GM21717 (cell line): Measurements from ENCODE around the gene NANOS2.

Source experiments
- ATAC-seq: cut with Tn5 transposase; IDR thresholded peaks from one replicate; pipeline ENCODE4 v1.9.1; 2021; ENCODE audit warnings: mild to moderate bottlenecking, moderate library complexity; ENCODE audit not compliant: unreplicated experiment

NANOS2 gene

DNA sequence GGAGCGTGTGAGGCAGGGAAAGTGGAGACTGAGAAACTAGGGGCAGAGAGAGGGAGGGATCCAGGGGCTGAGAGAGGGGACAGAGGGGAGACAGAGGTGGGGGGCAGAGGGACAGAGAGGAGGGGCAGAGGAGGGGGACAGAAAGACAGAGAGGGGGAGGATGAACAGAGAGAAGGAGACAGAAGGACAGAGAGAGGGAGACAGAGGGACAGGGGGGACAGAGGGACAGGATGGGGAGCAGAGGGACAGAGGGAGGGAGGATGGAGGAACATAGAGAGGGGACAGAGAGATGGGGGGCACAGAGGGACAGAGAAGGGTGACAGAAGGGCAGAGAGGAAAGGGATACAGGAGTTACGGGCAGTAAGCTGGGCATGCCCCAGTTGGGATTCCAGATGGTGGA, 14.7 kb upstream of the NANOS2 start:
- no peak for ATAC-seq

GRCh38 chr19:45927565-45928261, 13.1 kb upstream of the NANOS2 start:
- no peak for ATAC-seq

GRCh38 chr19:45924891-45925447, 10.4 kb upstream of the NANOS2 start:
- no peak for ATAC-seq

GRCh38 chr19:45922281-45922680, 7.7 kb upstream of the NANOS2 start:
- no peak for ATAC-seq

GRCh38 chr19:45920458-45920857, 5.9 kb upstream of the NANOS2 start:
- no peak for ATAC-seq

- no peak for ATAC-seq
Observed at GRCh38 chr19:45919678-45920077, 5.1 kb upstream of the NANOS2 start.

GRCh38 chr19:45918721-45919120, 4.1 kb upstream of the NANOS2 start:
- ATAC-seq = no peak

- no peak for ATAC-seq
Observed at GRCh38 chr19:45917421-45918091, 3.0 kb upstream of the NANOS2 start.

DNA sequence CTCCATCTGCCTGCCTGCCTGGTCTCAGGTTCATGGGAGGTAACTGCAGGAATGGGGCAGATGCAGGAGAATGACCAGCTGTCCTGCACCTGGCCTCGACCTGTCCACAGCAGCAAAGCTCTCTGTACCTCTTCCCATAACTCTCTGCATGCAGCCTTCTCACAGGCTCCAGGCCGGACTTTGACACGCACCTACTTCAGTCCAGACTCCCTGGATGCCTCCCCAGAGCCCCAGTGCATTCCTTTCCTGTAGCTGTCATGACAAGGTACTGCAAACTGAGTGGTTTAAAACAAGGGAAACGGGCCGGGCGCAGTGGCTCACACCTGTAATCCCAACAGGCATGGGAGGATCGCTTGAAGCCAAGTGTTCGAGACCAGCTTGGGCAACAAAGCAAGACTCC, 3.3 kb downstream of the NANOS2 start:
- ATAC-seq = no peak

- ATAC-seq = no peak
Observed at GRCh38 chr19:45908956-45909355, 5.6 kb downstream of the NANOS2 start.

GRCh38 chr19:45906221-45906620, 8.4 kb downstream of the NANOS2 start:
- ATAC-seq = no peak

- ATAC-seq = no peak
Observed at GRCh38 chr19:45905011-45905410, 9.6 kb downstream of the NANOS2 start.

- peak; percentile 70 for ATAC-seq
Observed at GRCh38 chr19:45902651-45903625, 11.6 kb downstream of the NANOS2 start.

GRCh38 chr19:45901912-45902650, 12.5 kb downstream of the NANOS2 start, which contains the start of gene MYPOP:
Gene MYPOP, minus strand, starts transcription at chr19:45902613. Its CDS starts 840 bp downstream, at chr19:45901773.
- no peak for ATAC-seq

GRCh38 chr19:45901432-45901911, 13.1 kb downstream of the NANOS2 start:
- no peak for ATAC-seq

DNA sequence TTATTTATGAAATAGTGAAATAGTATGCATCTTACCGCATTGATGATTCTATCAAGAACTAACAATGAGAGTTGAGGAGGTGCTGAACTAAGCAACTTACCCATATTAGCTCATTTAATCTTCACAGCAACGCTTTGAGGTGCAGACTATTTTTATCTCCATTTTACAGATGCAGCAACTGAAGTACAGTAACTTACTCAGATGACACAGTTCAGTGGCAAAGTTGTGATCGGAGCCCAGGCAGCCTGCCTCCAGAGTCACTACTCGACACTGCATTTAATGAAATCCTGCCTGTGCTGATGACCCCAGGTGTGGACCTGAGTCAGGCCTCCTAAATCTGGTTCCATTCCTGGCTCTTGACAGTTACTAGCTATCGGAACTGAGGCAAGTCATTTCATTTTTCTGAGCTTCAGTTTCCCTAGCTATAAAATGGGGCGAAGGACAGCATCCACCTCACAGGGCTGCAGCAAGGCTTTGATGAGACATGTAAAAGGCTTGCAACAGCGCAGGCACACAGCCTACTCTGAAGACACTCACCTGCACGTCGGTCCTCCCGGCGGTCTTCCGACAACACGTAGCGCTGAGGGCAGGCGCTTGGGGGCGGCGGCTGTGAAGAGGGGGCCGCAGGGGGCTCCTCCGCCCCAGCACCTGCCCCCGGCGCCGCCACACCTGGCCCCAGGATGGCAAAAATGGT, 13.7 kb downstream of the NANOS2 start:
- no peak for ATAC-seq

DNA sequence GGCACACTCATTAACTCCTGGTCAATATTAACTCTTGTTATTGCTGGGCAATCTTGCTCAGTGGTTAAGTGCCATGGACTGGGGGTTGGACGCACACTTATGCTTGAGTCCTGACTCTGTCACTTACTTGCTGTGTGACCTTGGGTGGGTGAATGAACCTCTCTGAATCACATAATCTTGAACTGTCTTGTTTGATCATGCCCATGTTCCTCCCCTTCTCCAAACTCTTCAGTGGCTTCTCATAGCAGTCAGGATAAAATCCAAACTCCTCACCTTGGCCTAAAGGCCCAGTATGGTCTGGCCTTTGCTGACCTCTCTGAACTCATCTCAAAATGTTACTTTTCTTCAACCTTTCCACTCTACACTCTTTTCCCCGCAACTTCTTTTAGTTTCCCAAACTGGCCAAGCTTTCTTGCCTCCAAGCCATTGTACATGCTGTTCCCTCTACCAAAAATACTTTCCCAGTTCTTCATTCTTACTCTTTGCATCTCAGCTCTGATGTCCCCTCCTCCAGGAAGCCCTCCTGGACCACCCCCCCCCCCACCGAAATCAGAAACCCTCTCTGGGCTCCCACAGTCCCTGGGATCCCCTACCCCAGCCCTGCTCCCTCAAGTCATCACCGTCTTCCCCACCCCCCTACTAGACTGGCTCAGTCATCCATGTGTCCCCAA, 14.5 kb downstream of the NANOS2 start:
- ATAC-seq = no peak

DNA sequence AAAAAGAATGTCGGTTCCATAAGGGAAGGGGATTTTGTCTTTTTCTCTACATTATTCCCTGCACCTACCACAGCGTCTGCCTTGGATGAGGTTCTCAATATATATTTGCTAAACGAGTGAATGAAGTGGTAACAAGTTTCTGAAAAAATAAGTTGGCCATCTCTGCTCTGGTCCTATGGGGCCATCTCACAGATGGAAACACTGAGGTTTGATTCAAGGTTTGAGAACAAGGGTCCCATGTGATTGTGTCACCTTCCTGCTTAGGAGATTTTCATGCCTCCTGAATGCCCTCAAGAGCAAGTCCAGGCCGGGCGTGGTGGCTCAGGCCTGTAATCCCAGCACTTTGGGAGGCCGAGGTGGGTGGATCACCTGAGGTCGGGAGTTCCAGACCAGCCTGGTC, 15.3 kb downstream of the NANOS2 start:
- ATAC-seq = no peak

DNA sequence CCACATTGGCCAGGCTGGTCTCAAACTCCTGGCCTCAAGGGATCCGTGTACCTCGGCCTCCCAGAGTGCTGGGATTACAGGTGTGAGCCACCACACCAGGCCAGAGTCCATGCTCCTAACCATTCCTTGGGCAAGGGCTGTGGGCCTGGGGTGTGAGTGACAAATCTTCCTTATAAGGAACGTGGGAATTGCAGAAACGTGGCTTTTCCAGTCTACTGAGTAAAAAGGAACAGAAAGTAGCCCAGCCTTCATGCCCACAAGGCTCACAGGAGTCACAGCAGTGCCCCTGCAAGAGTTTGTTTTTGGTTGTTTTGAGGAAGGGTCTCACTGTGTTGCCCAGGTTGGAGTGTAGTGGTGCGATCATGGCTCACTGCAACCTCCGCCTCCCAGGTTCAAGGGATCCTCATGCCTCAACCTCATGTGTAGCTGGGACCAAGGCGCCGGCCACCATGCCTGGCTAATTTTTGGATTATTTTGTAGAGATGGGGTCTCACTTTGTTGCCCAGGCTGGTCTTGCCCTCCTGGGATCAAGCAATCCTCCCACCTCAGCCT, 17.2 kb downstream of the NANOS2 start:
- ATAC-seq = no peak
